Ishikawa (cell line): Measurements from ENCODE around the gene LIMK1.

Experiments
- CEBPB ChIP-seq: IDR thresholded peaks from 2 replicates; pipeline ENCODE4 v1.6.1; 2012
- CREB1 ChIP-seq: IDR thresholded peaks from 2 replicates; pipeline ENCODE4 v1.6.1; 2012; ENCODE audit warnings: low read depth
- EGR1 ChIP-seq: IDR thresholded peaks from 2 replicates; pipeline ENCODE4 v1.6.1; 2012
- EP300 ChIP-seq: IDR thresholded peaks from 2 replicates; pipeline ENCODE4 v1.6.1; 2012; ENCODE audit warnings: borderline replicate concordance
- FOXM1 ChIP-seq: IDR thresholded peaks from 2 replicates; pipeline ENCODE4 v1.6.1; 2012; ENCODE audit warnings: low read depth, borderline replicate concordance
- TAF1 ChIP-seq: IDR thresholded peaks from 2 replicates; pipeline ENCODE4 v1.6.1; 2012; ENCODE audit warnings: low read depth, mild to moderate bottlenecking
- TCF12 ChIP-seq: IDR thresholded peaks from 2 replicates; pipeline ENCODE4 v1.6.1; 2012; ENCODE audit warnings: low read depth
- YY1 ChIP-seq: IDR thresholded peaks from 2 replicates; pipeline ENCODE4 v1.6.1; 2012; ENCODE audit warnings: low read depth
- ZBTB7A ChIP-seq: IDR thresholded peaks from 2 replicates; pipeline ENCODE4 v1.6.1; 2012; ENCODE audit warnings: low read depth
- TF ChIP-seq, protein P1 (sequence below): IDR thresholded peaks from 2 replicates; pipeline ENCODE4 v1.6.1; 2012; ENCODE audit warnings: low read depth, mild to moderate bottlenecking

DNA sequence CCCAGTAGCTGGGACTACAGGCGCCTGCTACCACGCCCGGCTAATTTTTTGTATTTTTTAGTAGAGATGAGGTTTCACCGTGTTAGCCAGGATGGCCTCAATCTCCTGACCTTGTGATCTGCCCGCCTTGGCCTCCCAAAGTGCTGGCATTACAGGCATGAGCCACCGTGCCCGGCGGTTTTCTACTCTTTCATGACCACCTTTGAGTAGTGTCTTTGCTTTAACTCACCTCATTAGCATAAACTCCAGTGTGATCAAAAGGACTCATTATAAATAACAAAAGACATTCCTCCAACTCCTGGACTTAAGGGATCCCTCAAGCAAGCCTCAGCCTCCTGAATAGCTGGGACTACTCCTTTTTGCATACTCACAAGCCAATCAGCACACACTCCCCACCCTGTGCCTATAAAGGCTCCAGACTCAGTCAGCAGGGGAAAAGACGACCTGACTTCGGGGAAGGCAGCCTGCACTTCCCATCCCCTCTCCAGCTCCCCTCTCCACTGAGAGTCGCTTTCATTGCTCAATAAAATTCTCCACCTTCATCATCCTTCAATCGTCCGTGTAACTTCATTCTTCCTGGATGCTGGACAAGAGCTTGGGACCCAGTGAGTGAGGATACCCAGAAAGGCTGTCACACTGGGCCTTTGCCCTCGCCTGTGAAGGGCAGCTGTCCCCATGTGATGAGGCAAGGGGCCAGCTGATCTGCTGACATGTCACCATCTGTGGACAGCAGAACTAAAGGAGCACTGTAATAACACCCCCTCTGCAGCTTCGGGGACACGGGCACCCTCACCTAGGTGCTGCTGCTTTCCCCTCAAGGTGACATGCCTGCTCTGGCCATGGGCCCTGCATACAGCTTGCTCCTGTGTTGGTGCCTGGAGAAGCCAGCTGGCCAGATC is 55.6 kb downstream of the LIMK1 start:
- TF ChIP-seq CREB1 (no peak), EP300 (no peak), YY1 (no peak), FOXM1 (no peak), TCF12 (no peak), CEBPB (no peak), ZBTB7A (no peak), TAF1 (no peak), EGR1 (no peak)
- TF ChIP-seq, protein P1, sequence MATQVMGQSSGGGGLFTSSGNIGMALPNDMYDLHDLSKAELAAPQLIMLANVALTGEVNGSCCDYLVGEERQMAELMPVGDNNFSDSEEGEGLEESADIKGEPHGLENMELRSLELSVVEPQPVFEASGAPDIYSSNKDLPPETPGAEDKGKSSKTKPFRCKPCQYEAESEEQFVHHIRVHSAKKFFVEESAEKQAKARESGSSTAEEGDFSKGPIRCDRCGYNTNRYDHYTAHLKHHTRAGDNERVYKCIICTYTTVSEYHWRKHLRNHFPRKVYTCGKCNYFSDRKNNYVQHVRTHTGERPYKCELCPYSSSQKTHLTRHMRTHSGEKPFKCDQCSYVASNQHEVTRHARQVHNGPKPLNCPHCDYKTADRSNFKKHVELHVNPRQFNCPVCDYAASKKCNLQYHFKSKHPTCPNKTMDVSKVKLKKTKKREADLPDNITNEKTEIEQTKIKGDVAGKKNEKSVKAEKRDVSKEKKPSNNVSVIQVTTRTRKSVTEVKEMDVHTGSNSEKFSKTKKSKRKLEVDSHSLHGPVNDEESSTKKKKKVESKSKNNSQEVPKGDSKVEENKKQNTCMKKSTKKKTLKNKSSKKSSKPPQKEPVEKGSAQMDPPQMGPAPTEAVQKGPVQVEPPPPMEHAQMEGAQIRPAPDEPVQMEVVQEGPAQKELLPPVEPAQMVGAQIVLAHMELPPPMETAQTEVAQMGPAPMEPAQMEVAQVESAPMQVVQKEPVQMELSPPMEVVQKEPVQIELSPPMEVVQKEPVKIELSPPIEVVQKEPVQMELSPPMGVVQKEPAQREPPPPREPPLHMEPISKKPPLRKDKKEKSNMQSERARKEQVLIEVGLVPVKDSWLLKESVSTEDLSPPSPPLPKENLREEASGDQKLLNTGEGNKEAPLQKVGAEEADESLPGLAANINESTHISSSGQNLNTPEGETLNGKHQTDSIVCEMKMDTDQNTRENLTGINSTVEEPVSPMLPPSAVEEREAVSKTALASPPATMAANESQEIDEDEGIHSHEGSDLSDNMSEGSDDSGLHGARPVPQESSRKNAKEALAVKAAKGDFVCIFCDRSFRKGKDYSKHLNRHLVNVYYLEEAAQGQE: no peak
